GM18502 (cell line): Measurements from ENCODE around the gene YIPF1.

Source experiments
- ATAC-seq: cut with Tn5 transposase; IDR thresholded peaks from one replicate; pipeline ENCODE4 v1.9.1; 2021; ENCODE audit warnings: mild to moderate bottlenecking; ENCODE audit not compliant: unreplicated experiment, poor library complexity

Gene YIPF1

GRCh38 chr1:53889304-53890298 lies at the start of gene YIPF1:
YIPF1 (minus strand) TSS chr1:53889797; CDS start chr1:53888937, 860 bp downstream.
- peak; percentile 89 for ATAC-seq

- ATAC-seq, result no peak
Observed at GRCh38 chr1:53938136-53938830, 48.7 kb upstream of the YIPF1 start.

- ATAC-seq, result no peak
Observed at GRCh38 chr1:53936430-53936829, 46.8 kb upstream of the YIPF1 start.

GRCh38 chr1:53934170-53934765 lies 44.7 kb upstream of the YIPF1 start:
- no peak for ATAC-seq

- no peak for ATAC-seq
Observed at GRCh38 chr1:53931523-53931922, 41.9 kb upstream of the YIPF1 start.

GRCh38 chr1:53930932-53931331 lies 41.3 kb upstream of the YIPF1 start:
- no peak for ATAC-seq

GRCh38 chr1:53929246-53929960 lies 39.8 kb upstream of the YIPF1 start:
- no peak for ATAC-seq

- ATAC-seq, result no peak
Observed at GRCh38 chr1:53927376-53927881, 37.8 kb upstream of the YIPF1 start.

- ATAC-seq, result no peak
Observed at GRCh38 chr1:53919675-53920066, 30.1 kb upstream of the YIPF1 start.

GRCh38 chr1:53918343-53918742 lies 28.7 kb upstream of the YIPF1 start:
- no peak for ATAC-seq

- no peak for ATAC-seq
Observed at GRCh38 chr1:53913352-53914033, 23.9 kb upstream of the YIPF1 start.

GRCh38 chr1:53911442-53911841 lies 21.8 kb upstream of the YIPF1 start:
- no peak for ATAC-seq

- no peak for ATAC-seq
Observed at GRCh38 chr1:53909946-53910345, 20.3 kb upstream of the YIPF1 start.

GRCh38 chr1:53906121-53906520 lies 16.5 kb upstream of the YIPF1 start:
- ATAC-seq, result no peak

GRCh38 chr1:53905509-53905908 lies 15.9 kb upstream of the YIPF1 start:
- ATAC-seq, result no peak

- ATAC-seq, result no peak
Observed at GRCh38 chr1:53902235-53903138, 12.9 kb upstream of the YIPF1 start.

- no peak for ATAC-seq
Observed at GRCh38 chr1:53899708-53900107, 10.1 kb upstream of the YIPF1 start.

GRCh38 chr1:53899206-53899628 lies 9.6 kb upstream of the YIPF1 start:
- ATAC-seq, result no peak
